K562 (cell line): Measurements from ENCODE around the gene RORC. TPM values are rescaled to one million over a fixed set of nuclear protein-coding genes. Genes with fewer than 3 reads are reported as not detected.

ENCODE experiments used
- ATAC-seq: fragments of 200-7000 bp; cut with Tn5 transposase; 3 replicates; pipeline ENCODE4 v1.9.1; 2020; ENCODE audit warnings: moderate library complexity
- BruUV-seq: library from RNA; stranded (reverse); fragments of 400-500 nt; replicated peaks from 2 replicates; lab custom pipeline; 2021; lab: Mats Ljungman, UMichigan
- CTCF ChIA-PET: fragments of 300-600 bp; formaldehyde crosslinking; extraction: SDS; loops from one replicate; lab custom pipeline; 2021; ENCODE audit warnings: low intra/inter-chr PET ratio; lab: Yijun Ruan, JAX
- POLR2A ChIA-PET: fragments of 300-600, 350-650 bp; sonication (Branson Sonifier 250); formaldehyde crosslinking; extraction: SDS; loops from one replicate; lab custom pipeline; 2021; ENCODE audit warnings: antibody characterized with exemption, inconsistent platforms; lab: Yijun Ruan, JAX
- DNase-seq, 4 experiments: peaks; one replicate each; pipeline versions ENCODE4 v3.0.0 to v3.0.0-alpha.2; 2011 to 2018; ENCODE audit warnings: low spot score in 3 of 4, mixed read lengths in 3 of 4; ENCODE audit errors: extremely low read depth in 1 of 4
- FAIRE-seq: peaks from 2 replicates; lab custom pipeline; 2011; peaks lifted over from hg19 to GRCh38; lab: Jason Lieb, UNC
- H2AFZ ChIP-seq: 2 replicates; pipeline ENCODE4 v1.6.0; 2011; ENCODE audit warnings: low read depth, low read length, control low read depth, inconsistent platforms
- H3K27ac ChIP-seq: fragments of 200-600 bp; 3 replicates; pipeline ENCODE4 v1.8.0; 2011; ENCODE audit warnings: low read depth, mild to moderate bottlenecking, control low read depth, inconsistent platforms, low read length, moderate library complexity, mixed read lengths; ENCODE audit errors: extremely low read depth
- H3K27me3 ChIP-seq, 2 experiments: fragments of 300-600 bp in 1 of 2; 2 replicates in 1 of 2; 3 replicates in 1 of 2; pipeline versions ENCODE4 v1.6.0 to v1.8.0; 2011; ENCODE audit warnings: inconsistent platforms in 2 of 2, low read length in 2 of 2, mild to moderate bottlenecking in 1 of 2, mixed read lengths in 1 of 2, moderate library complexity in 1 of 2; ENCODE audit not compliant: control insufficient read depth in 2 of 2, insufficient read depth in 2 of 2
- H3K36me3 ChIP-seq: fragments of 300-600 bp; 3 replicates; pipeline ENCODE4 v1.8.0; 2011; ENCODE audit warnings: mild to moderate bottlenecking, low read length, inconsistent platforms; ENCODE audit not compliant: control insufficient read depth, insufficient read depth
- H3K4me1 ChIP-seq, 2 experiments: fragments of 200-600 bp in 1 of 2; replicated peaks in 1 of 2; 2 replicates in 1 of 2; 3 replicates in 1 of 2; pipeline versions ENCODE4 v1.5.1 to v1.8.0; 2011; ENCODE audit warnings: inconsistent platforms in 2 of 2, low read length in 2 of 2, mild to moderate bottlenecking in 1 of 2, mixed read lengths in 1 of 2, moderate library complexity in 1 of 2; ENCODE audit not compliant: control insufficient read depth in 2 of 2, insufficient read depth in 2 of 2
- H3K4me2 ChIP-seq: 2 replicates; pipeline ENCODE4 v1.6.1; 2011; ENCODE audit warnings: low read length, control low read depth, inconsistent platforms, mixed read lengths; ENCODE audit not compliant: insufficient read depth
- H3K4me3 ChIP-seq: fragments of 200-600 bp; sonication (generic), shearing (Covaris generic); 2 replicates; pipeline ENCODE4 v1.5.1; 2016; ENCODE audit warnings: control low read depth, inconsistent platforms
- H3K79me2 ChIP-seq: fragments of 200-600 bp; 3 replicates; pipeline ENCODE4 v1.8.0; 2011; ENCODE audit warnings: low read length, inconsistent platforms; ENCODE audit not compliant: control insufficient read depth, insufficient read depth
- H3K9ac ChIP-seq, 2 experiments: 2 replicates each; pipeline versions ENCODE4 v1.6.0 to v1.6.1; 2011; ENCODE audit warnings: low read depth in 2 of 2, low read length in 2 of 2, control low read depth in 1 of 2, inconsistent platforms in 1 of 2, mild to moderate bottlenecking in 1 of 2, mixed read lengths in 1 of 2; ENCODE audit not compliant: insufficient read depth in 1 of 2
- H3K9me1 ChIP-seq: one replicate; pipeline ENCODE4 v1.6.0; 2011; ENCODE audit warnings: inconsistent platforms, mild to moderate bottlenecking, low read length, moderate library complexity; ENCODE audit not compliant: control insufficient read depth, insufficient read depth
- H3K9me3 ChIP-seq: replicated peaks from 2 replicates; pipeline ENCODE4 v1.5.1; 2011; ENCODE audit warnings: low read depth, low read length, inconsistent platforms; ENCODE audit not compliant: control insufficient read depth, insufficient read depth
- H4K20me1 ChIP-seq: replicated peaks from 2 replicates; pipeline ENCODE4 v1.6.1; 2011; ENCODE audit warnings: low read length, inconsistent platforms, mixed read lengths; ENCODE audit not compliant: control insufficient read depth, insufficient read depth
- ZNF431 ChIP-seq: sonication (generic); formaldehyde crosslinking; IDR thresholded peaks from 2 replicates; pipeline ENCODE4 v1.8.0; 2022; ENCODE audit warnings: mild to moderate bottlenecking, missing genetic modification reagents
- ZNF57 ChIP-seq: fragments of 450-650 bp; formaldehyde crosslinking; IDR thresholded peaks from 2 replicates; pipeline ENCODE4 v1.4.0; 2020; ENCODE audit warnings: mild to moderate bottlenecking, moderate library complexity
- WGBS: fragments of 100-300 bp; shearing (Covaris generic); methylation state at CpG from one replicate; pipeline ENCODE4 v1.1.6; 2016; ENCODE audit warnings: low coverage, mixed read lengths; ENCODE audit not compliant: insufficient coverage; ENCODE audit errors: missing lambda C conversion rate; 5-methylcytosine and 5-hydroxymethylcytosine counted together
- in situ Hi-C: fragments of 300-500 bp; cut with MboI; formaldehyde crosslinking; loops from 4 replicates; pipeline ENCODE4 v1.15.0; 2018; ENCODE audit warnings: inconsistent platforms, mixed read lengths
- intact Hi-C: fragments of 100-400 bp; cut with micrococcal nuclease; formaldehyde crosslinking; loops from 2 replicates; pipeline ENCODE4 v1.14.2; 2022
- polyA plus RNA-seq, 8 experiments: library from polyadenylated mRNA; depleted of rRNA in 4 of 8; stranded (reverse) in 5 of 8; unstranded in 3 of 8; fragments of >200 nt; fragmentation: Nextera tagmentation in 2 of 8; fragmentation: Illumina TruSeq in 1 of 8; extraction: Ambion mirVana in 2 of 8; extraction: Trizol in 1 of 8; gene quantifications; 2 replicates each; pipeline versions ENCODE4 v1.2.1 to v1.2.3, GENCODE V29; 2011 to 2014; ENCODE audit warnings: inconsistent platforms in 1 of 8, missing spikeins in 1 of 8
- total RNA-seq, 7 experiments: library from RNA; depleted of rRNA in 6 of 7; stranded (reverse); fragments of >200 nt in 6 of 7; fragmentation: Illumina TruSeq in 2 of 7; extraction: Trizol in 2 of 7; gene quantifications; 2 replicates each; pipeline versions ENCODE4 v1.2.1 to v1.2.3, GENCODE V29; 2011 to 2021; ENCODE audit warnings: low replicate concordance in 1 of 7
- TF ChIP-seq, protein P1 (sequence below): fragments of 250-450 bp; sonication (Bioruptor Pico); IDR thresholded peaks from 2 replicates; pipeline ENCODE4 v1.9.0; 2021; ENCODE audit warnings: mild to moderate bottlenecking
- TF ChIP-seq, protein P2 (sequence below): fragments of 250-450 bp; sonication (Bioruptor Pico); IDR thresholded peaks from 2 replicates; pipeline ENCODE4 v1.4.0; 2020; ENCODE audit warnings: mild to moderate bottlenecking
- TF ChIP-seq, protein P3 (sequence below): sonication (generic); IDR thresholded peaks from 2 replicates; pipeline ENCODE4 v1.6.1; 2016

The RORC gene
- total and polyA plus RNA-seq, 9 of the 15 experiments (the other 6 are each of a cell fraction or from before 2014, with no cell fraction given): not detected

DNA sequence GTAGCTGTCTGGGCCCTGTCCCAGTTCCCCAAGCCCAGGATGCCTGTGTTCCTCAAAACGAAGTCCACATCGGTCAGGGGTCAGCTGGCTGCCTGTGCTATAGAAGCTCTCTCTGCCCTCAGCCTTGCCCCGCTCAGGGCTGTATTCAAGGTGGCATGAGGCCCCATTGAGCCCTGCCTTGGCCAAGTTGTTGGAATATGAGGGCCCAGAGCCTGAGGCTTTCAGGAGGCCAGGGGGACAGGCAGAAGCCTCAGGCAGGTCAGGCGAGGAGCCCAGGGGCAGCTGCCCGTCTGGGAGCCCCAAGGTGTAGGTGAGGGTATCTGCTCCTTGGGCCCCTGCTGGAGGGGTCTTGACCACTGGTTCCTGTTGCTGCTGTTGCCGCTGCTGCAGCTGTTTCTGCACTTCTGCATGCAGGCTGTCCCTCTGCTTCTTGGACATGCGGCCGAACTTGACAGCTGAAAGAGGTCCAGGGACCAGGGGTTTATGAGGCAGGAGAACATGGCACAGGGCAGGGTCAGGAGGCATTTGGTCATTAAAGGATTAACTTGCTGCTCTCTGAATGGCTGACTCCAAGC is 16.5 kb downstream of the RORC start:
- no peak for FAIRE-seq
- CTCF ChIA-PET: no interaction called here

DNA sequence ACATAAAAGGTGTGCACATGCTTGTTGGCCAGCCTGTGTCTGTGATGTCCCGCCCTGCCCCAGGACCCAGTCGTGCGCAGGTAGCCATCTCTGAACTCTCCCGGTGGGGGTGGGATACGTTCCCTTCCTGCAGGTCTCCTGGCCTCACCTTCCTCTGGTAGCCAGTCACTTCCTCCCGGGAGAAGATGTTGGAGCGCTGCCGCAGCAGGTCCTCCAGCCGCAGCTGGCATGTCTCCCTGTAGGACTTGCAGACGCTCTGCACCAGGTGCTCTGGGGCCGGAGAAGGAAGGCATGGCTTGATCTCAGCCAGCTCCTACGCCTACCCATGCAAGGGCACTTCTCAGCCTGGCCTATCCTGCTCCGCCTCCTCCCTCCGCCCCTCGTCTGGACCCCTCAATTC is 17.2 kb downstream of the RORC start:
- TF ChIP-seq ZNF57 (CRISPR knock-in tag) (no peak), ZNF431 (CRISPR knock-in tag) (peak; percentile 72; the same call in 1 of the 2 replicates)
- TF ChIP-seq, protein P1, sequence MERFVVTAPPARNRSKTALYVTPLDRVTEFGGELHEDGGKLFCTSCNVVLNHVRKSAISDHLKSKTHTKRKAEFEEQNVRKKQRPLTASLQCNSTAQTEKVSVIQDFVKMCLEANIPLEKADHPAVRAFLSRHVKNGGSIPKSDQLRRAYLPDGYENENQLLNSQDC (CRISPR knock-in tag): no peak
- TF ChIP-seq, protein P2, sequence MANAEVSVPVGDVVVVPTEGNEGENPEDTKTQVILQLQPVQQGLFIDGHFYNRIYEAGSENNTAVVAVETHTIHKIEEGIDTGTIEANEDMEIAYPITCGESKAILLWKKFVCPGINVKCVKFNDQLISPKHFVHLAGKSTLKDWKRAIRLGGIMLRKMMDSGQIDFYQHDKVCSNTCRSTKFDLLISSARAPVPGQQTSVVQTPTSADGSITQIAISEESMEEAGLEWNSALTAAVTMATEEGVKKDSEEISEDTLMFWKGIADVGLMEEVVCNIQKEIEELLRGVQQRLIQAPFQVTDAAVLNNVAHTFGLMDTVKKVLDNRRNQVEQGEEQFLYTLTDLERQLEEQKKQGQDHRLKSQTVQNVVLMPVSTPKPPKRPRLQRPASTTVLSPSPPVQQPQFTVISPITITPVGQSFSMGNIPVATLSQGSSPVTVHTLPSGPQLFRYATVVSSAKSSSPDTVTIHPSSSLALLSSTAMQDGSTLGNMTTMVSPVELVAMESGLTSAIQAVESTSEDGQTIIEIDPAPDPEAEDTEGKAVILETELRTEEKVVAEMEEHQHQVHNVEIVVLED: no peak
- TF ChIP-seq, protein P3, sequence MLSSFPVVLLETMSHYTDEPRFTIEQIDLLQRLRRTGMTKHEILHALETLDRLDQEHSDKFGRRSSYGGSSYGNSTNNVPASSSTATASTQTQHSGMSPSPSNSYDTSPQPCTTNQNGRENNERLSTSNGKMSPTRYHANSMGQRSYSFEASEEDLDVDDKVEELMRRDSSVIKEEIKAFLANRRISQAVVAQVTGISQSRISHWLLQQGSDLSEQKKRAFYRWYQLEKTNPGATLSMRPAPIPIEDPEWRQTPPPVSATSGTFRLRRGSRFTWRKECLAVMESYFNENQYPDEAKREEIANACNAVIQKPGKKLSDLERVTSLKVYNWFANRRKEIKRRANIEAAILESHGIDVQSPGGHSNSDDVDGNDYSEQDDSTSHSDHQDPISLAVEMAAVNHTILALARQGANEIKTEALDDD: no peak
- H3K79me2 ChIP-seq: no peaks in the 10 kb centered on the region
- in situ Hi-C loops: no loop called here
- BruUV-seq: no TSS peak
- no peaks in the 10 kb centered on the region for H3K9me3 ChIP-seq
- no peaks in the 10 kb centered on the region for H3K9me1 ChIP-seq
- WGBS: 9% methylated on average over 10 of the region's 15 CpGs
- H3K27ac ChIP-seq: no peak overlapping the region
- no peak overlapping the region for H3K4me2 ChIP-seq
- POLR2A ChIA-PET: interaction anchor here (0.7 to 1.1 kb wide), 2 partner anchors 13 to 14 kb away, joined by 3 to 5 read pairs; no protein-coding TSS in a partner anchor
- ATAC-seq (no peak), DNase-seq (no peak), FAIRE-seq (no peak)
- no peak overlapping the region for H3K9ac ChIP-seq
- CTCF ChIA-PET: no interaction called here
- peaks cover 5% of the 10 kb centered on the region; the same call in 1 of the 2 replicates for H4K20me1 ChIP-seq
- no peaks in the 10 kb centered on the region for H3K36me3 ChIP-seq
- H3K4me3 ChIP-seq: no peak overlapping the region
- intact Hi-C loops: no loop called here
- H3K4me1 ChIP-seq: no peaks in the 10 kb centered on the region
- peaks cover 73 to 78% of the 10 kb centered on the region in 2 experiments for H3K27me3 ChIP-seq
- no peak overlapping the region for H2AFZ ChIP-seq

More for the DNA sequence above, 16.5 kb downstream of the RORC start:
- Histone ChIP-seq H3K9me3 (no peaks in the 10 kb centered on the region), H3K4me3 (no peak overlapping the region), H3K36me3 (no peaks in the 10 kb centered on the region), H3K27ac (no peak overlapping the region)
- DNase-seq (no peak), ATAC-seq (no peak)
- POLR2A ChIA-PET: interaction anchor here (0.7 to 1.1 kb wide), 2 partner anchors 13 kb away, joined by 3 to 5 read pairs; no protein-coding TSS in a partner anchor
- TF ChIP-seq, protein P3: no peak
- TF ChIP-seq, all 486 proteins: peak for 0
- no peaks in the 10 kb centered on the region for H3K79me2 ChIP-seq
- BruUV-seq: no TSS peak
- H3K9me1 ChIP-seq: no peaks in the 10 kb centered on the region
- in situ Hi-C loops: no loop called here
- H4K20me1 ChIP-seq: peaks cover 10% of the 10 kb centered on the region; the same call in 1 of the 2 replicates
- WGBS: 2% methylated on average over 8 of the region's 8 CpGs
- no peaks in the 10 kb centered on the region for H3K4me1 ChIP-seq
- no peak overlapping the region for H2AFZ ChIP-seq
- H3K9ac ChIP-seq: no peak overlapping the region
- intact Hi-C loops: no loop called here
- H3K4me2 ChIP-seq: no peak overlapping the region
- peaks cover 69 to 80% of the 10 kb centered on the region in 2 experiments for H3K27me3 ChIP-seq
